Fibroblast of lung (primary cell): Measurements from ENCODE around the gene PGK2. TPM values are rescaled to one million over a fixed set of nuclear protein-coding genes. Genes with fewer than 3 reads are reported as not detected.

ENCODE experiments used
- DNase-seq, 2 donors: peaks; one replicate each; pipeline versions ENCODE4 v3.0.0 to v3.0.0-alpha.2; 2010; ENCODE audit warnings: low read depth in 2 of 2
- H2AFZ ChIP-seq: 2 replicates; pipeline ENCODE4 v1.5.1; 2012; ENCODE audit warnings: low read length, control low read depth, inconsistent platforms
- H3K27ac ChIP-seq: 2 replicates; pipeline ENCODE4 v1.5.1; 2011; ENCODE audit warnings: low read length, control low read depth; ENCODE audit not compliant: insufficient read depth
- H3K27me3 ChIP-seq: 2 replicates; pipeline ENCODE4 v1.5.1; 2011; ENCODE audit warnings: mild to moderate bottlenecking, low read length; ENCODE audit not compliant: control insufficient read depth, insufficient read depth
- H3K36me3 ChIP-seq: 2 replicates; pipeline ENCODE4 v1.5.1; 2011; ENCODE audit warnings: low read length; ENCODE audit not compliant: control insufficient read depth, insufficient read depth
- H3K4me1 ChIP-seq: 2 replicates; pipeline ENCODE4 v1.5.1; 2011; ENCODE audit warnings: low read length; ENCODE audit not compliant: control insufficient read depth, insufficient read depth; ENCODE audit errors: extremely low read depth
- H3K4me2 ChIP-seq: 2 replicates; pipeline ENCODE4 v1.5.1; 2011; ENCODE audit warnings: low read length, control low read depth; ENCODE audit not compliant: insufficient read depth; ENCODE audit errors: extremely low read depth
- H3K4me3 ChIP-seq, 4 experiments: fragments of 200-600 bp in 1 of 4; sonication (generic) in 1 of 4; replicated peaks in 1 of 4; 2 replicates each; pipeline ENCODE4 v1.5.1; 2011 to 2016; ENCODE audit warnings: low read length in 4 of 4, low read depth in 3 of 4, mild to moderate bottlenecking in 3 of 4, control low read depth in 2 of 4, inconsistent platforms in 1 of 4, mixed read lengths in 1 of 4; ENCODE audit not compliant: insufficient read depth in 1 of 4; ENCODE audit errors: control extremely low read depth in 1 of 4
- H3K79me2 ChIP-seq: 2 replicates; pipeline ENCODE4 v1.5.1; 2012; ENCODE audit warnings: mild to moderate bottlenecking, low read length, inconsistent platforms; ENCODE audit not compliant: control insufficient read depth, insufficient read depth
- H3K9ac ChIP-seq: 2 replicates; pipeline ENCODE4 v1.5.1; 2011; ENCODE audit warnings: mild to moderate bottlenecking, low read length, control low read depth; ENCODE audit not compliant: insufficient read depth
- H3K9me3 ChIP-seq: 2 replicates; pipeline ENCODE4 v1.5.1; 2012; ENCODE audit warnings: low read depth, low read length; ENCODE audit not compliant: control insufficient read depth, insufficient read depth
- H4K20me1 ChIP-seq: 2 replicates; pipeline ENCODE4 v1.5.1; 2011; ENCODE audit warnings: low read length; ENCODE audit not compliant: control insufficient read depth, insufficient read depth; ENCODE audit errors: extremely low read depth
- CTCF ChIP-seq, 2 donors: IDR thresholded peaks in 1 of 2; conservative IDR thresholded peaks in 1 of 2; 1 replicate in 1 of 2; 2 replicates in 1 of 2; pipeline ENCODE4 v1.5.1; 2011 to 2012; ENCODE audit warnings: low read length in 2 of 2, control low read depth in 1 of 2, inconsistent platforms in 1 of 2, low read depth in 1 of 2, mild to moderate bottlenecking in 1 of 2
- EZH2 ChIP-seq: IDR thresholded peaks from 2 replicates; pipeline ENCODE4 v1.5.1; 2012; ENCODE audit warnings: low read length, control low read depth, mild to moderate bottlenecking; ENCODE audit errors: missing control alignments
- polyA plus RNA-seq, 2 donors: library from polyadenylated mRNA; depleted of rRNA in 1 of 2; stranded (reverse) in 1 of 2; unstranded in 1 of 2; fragments of >200 nt; gene quantifications; 2 replicates each; pipeline ENCODE4 v1.2.1, GENCODE V29; 2011 to 2012; ENCODE audit warnings: missing spikeins in 1 of 2
- total RNA-seq: library from RNA; depleted of rRNA; stranded (reverse); fragments of >200 nt; gene quantifications from 2 replicates; pipeline ENCODE4 v1.2.1, GENCODE V29; 2014

Gene PGK2
- total and polyA plus RNA-seq, 2 donors (not counting 1 experiment from before 2014, with no cell fraction given): not detected

- no peaks in the 10 kb centered on the region for H3K36me3 ChIP-seq
- peak in 1 of 2 donors; percentile 0 for DNase-seq
- no peak overlapping the region for H2AFZ ChIP-seq
- no peak overlapping the region for H3K27ac ChIP-seq
- no peak for TF ChIP-seq EZH2
- no peaks in the 10 kb centered on the region for H3K27me3 ChIP-seq
- H3K4me2 ChIP-seq: no peak overlapping the region
- no peaks in the 10 kb centered on the region for H4K20me1 ChIP-seq
- H3K9me3 ChIP-seq: no peaks in the 10 kb centered on the region
- H3K4me1 ChIP-seq: no peaks in the 10 kb centered on the region
- H3K79me2 ChIP-seq: no peaks in the 10 kb centered on the region
- no peak overlapping the region for H3K4me3 ChIP-seq
- H3K9ac ChIP-seq: no peak overlapping the region
These were observed 39.8 kb upstream of the PGK2 start for GRCh38 chr6:49826743-49827406.

- H3K4me3 ChIP-seq: no peak overlapping the region
- no peaks in the 10 kb centered on the region for H3K36me3 ChIP-seq
- H4K20me1 ChIP-seq: no peaks in the 10 kb centered on the region
- no peaks in the 10 kb centered on the region for H3K79me2 ChIP-seq
- TF ChIP-seq EZH2 (no peak), CTCF (conservative IDR thresholded peaks at IDR 0.05 in 1 of 2, IDR thresholded peaks at IDR 0.05 in 1 of 2; ENCODE audit: low read depth in 1 of 2, low read length in 2 of 2) (no peak)
- no peak overlapping the region for H3K27ac ChIP-seq
- H3K9ac ChIP-seq: no peak overlapping the region
- no peaks in the 10 kb centered on the region for H3K9me3 ChIP-seq
- no peak overlapping the region for H2AFZ ChIP-seq
- H3K27me3 ChIP-seq: no peaks in the 10 kb centered on the region
- H3K4me1 ChIP-seq: no peaks in the 10 kb centered on the region
- DNase-seq: no peak
- H3K4me2 ChIP-seq: no peak overlapping the region
These were observed 28.1 kb upstream of the PGK2 start for GRCh38 chr6:49815166-49815565.

- H3K4me2 ChIP-seq: no peak overlapping the region
These were observed 26.2 kb upstream of the PGK2 start for GRCh38 chr6:49813248-49813647.

More at GRCh38 chr6:49813248-49813647, 26.2 kb upstream of the PGK2 start:
- H3K9ac ChIP-seq: no peak overlapping the region
- no peaks in the 10 kb centered on the region for H3K27me3 ChIP-seq
- H3K27ac ChIP-seq: no peak overlapping the region
- no peak overlapping the region for H2AFZ ChIP-seq
- TF ChIP-seq CTCF (conservative IDR thresholded peaks at IDR 0.05 in 1 of 2, IDR thresholded peaks at IDR 0.05 in 1 of 2; ENCODE audit: low read depth in 1 of 2, low read length in 2 of 2) (no peak), EZH2 (no peak)
- H3K9me3 ChIP-seq: no peaks in the 10 kb centered on the region
- H3K4me1 ChIP-seq: no peaks in the 10 kb centered on the region
- H4K20me1 ChIP-seq: no peaks in the 10 kb centered on the region
- no peaks in the 10 kb centered on the region for H3K36me3 ChIP-seq
- H3K4me3 ChIP-seq: no peak overlapping the region
- no peak for DNase-seq
- no peaks in the 10 kb centered on the region for H3K79me2 ChIP-seq
